OCI-LY1 (cell line): ENCODE measurements around the gene FOXO3.

Experiments used
- EZH2 ChIP-seq: fragments of 200-600 bp; sonication (generic), shearing (Covaris generic); IDR thresholded peaks from 2 replicates; pipeline ENCODE4 v1.8.0; 2017; ENCODE audit warnings: borderline replicate concordance, mixed run types, mild to moderate bottlenecking, antibody characterized with exemption, low read length, moderate library complexity, mixed read lengths
- TF ChIP-seq, protein P1 (sequence below): fragments of 200-600 bp; sonication (generic), shearing (Covaris generic); IDR thresholded peaks from 2 replicates; pipeline ENCODE4 v1.5.1; 2017; ENCODE audit warnings: mild to moderate bottlenecking, antibody characterized with exemption, low read length, moderate library complexity, mixed read lengths

DNA sequence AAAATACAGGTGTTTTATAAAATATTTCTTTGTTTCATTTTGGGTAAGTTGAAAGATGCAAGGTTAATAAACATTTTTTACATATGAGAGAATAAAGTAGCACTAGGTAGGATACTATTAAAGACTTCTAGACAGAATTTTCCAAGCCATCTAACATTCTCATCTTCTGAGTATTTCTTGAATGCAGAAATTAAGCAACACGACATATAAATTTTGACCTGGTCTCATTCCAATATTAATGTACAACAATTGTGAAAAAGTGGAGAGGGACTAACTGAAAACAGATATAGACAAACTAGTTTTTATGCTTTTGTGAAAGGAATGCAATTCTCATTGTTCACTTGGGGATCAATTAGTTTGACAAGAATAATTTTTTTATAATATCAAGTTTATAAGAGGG, 11.5 kb upstream of the FOXO3 start:
- TF ChIP-seq, protein P1, sequence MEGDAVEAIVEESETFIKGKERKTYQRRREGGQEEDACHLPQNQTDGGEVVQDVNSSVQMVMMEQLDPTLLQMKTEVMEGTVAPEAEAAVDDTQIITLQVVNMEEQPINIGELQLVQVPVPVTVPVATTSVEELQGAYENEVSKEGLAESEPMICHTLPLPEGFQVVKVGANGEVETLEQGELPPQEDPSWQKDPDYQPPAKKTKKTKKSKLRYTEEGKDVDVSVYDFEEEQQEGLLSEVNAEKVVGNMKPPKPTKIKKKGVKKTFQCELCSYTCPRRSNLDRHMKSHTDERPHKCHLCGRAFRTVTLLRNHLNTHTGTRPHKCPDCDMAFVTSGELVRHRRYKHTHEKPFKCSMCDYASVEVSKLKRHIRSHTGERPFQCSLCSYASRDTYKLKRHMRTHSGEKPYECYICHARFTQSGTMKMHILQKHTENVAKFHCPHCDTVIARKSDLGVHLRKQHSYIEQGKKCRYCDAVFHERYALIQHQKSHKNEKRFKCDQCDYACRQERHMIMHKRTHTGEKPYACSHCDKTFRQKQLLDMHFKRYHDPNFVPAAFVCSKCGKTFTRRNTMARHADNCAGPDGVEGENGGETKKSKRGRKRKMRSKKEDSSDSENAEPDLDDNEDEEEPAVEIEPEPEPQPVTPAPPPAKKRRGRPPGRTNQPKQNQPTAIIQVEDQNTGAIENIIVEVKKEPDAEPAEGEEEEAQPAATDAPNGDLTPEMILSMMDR: no peak
- no peak for TF ChIP-seq EZH2
